WTC11 (cell line): ENCODE data around the gene GRID2.

Experiments used
- JUN ChIP-seq: sonication (generic); formaldehyde crosslinking; IDR thresholded peaks from 2 replicates; pipeline ENCODE4 v1.8.0; 2023; ENCODE audit warnings: mild to moderate bottlenecking, missing genetic modification reagents
- NR2C2 ChIP-seq: sonication (generic); formaldehyde crosslinking; IDR thresholded peaks from 2 replicates; pipeline ENCODE4 v1.8.0; 2022; ENCODE audit warnings: mild to moderate bottlenecking, missing genetic modification reagents
- RELA ChIP-seq: sonication (generic); formaldehyde crosslinking; IDR thresholded peaks from 2 replicates; pipeline ENCODE4 v1.8.1; 2022; ENCODE audit warnings: missing genetic modification reagents, mild to moderate bottlenecking, borderline replicate concordance
- TEAD4 ChIP-seq: sonication (generic); formaldehyde crosslinking; IDR thresholded peaks from 2 replicates; pipeline ENCODE4 v1.8.0; 2022; ENCODE audit warnings: mild to moderate bottlenecking, missing genetic modification reagents
- ZBTB43 ChIP-seq: sonication (generic); formaldehyde crosslinking; IDR thresholded peaks from 2 replicates; pipeline ENCODE4 v1.8.1; 2023; ENCODE audit warnings: mild to moderate bottlenecking, missing genetic modification reagents
- TF ChIP-seq, protein P1 (sequence below): fragments of 200-600 bp; IDR thresholded peaks from 2 replicates; pipeline ENCODE4 v1.8.0; 2022; ENCODE audit warnings: antibody characterized with exemption

DNA sequence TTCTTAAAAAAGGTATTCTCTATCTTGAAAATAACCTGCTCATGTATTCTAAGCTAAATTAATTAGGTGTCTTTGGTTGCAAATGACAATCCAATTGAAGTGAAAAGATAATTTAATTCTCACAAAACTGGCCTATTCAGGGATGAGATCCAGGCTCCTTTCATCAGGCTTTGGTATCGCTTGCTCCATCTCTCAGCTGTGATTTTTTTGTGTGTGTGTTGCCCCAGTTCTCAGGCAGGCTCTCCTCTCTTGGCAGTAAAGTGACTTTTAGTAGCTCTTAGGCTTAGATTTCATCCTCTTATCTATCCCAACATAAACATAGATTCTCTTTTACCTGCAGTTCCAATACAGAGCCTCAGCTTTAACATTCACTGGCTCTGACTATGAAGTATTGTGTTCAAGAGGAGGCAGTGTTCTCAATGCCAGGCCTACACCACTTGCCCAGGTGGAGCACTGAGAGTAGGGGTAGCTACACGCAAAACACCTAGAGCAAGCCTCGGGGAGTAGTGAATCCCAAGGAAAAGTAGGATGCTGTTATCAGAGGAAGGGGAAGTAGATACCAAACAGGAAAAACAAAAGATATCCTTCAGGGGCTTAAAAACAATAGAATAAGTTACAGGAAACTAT lies 1132.3 kb downstream of the GRID2 start:
- TF ChIP-seq JUN (CRISPR knock-in tag) (no peak), NR2C2 (CRISPR knock-in tag) (no peak), RELA (CRISPR knock-in tag) (no peak), TEAD4 (no peak), ZBTB43 (CRISPR knock-in tag) (no peak)
- TF ChIP-seq, protein P1, sequence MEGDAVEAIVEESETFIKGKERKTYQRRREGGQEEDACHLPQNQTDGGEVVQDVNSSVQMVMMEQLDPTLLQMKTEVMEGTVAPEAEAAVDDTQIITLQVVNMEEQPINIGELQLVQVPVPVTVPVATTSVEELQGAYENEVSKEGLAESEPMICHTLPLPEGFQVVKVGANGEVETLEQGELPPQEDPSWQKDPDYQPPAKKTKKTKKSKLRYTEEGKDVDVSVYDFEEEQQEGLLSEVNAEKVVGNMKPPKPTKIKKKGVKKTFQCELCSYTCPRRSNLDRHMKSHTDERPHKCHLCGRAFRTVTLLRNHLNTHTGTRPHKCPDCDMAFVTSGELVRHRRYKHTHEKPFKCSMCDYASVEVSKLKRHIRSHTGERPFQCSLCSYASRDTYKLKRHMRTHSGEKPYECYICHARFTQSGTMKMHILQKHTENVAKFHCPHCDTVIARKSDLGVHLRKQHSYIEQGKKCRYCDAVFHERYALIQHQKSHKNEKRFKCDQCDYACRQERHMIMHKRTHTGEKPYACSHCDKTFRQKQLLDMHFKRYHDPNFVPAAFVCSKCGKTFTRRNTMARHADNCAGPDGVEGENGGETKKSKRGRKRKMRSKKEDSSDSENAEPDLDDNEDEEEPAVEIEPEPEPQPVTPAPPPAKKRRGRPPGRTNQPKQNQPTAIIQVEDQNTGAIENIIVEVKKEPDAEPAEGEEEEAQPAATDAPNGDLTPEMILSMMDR: no peak
